Stomach (tissue), 4 donors: ENCODE data around the gene AICDA.

ENCODE experiments used
- CTCF ChIP-seq, 7 experiments: fragments of 450-650 bp in 4 of 7; fragments of 200-600 bp in 3 of 7; sonication (generic) in 3 of 7; IDR thresholded peaks; one replicate each; pipeline ENCODE4 v1.5.1; 2016 to 2019; ENCODE audit warnings: antibody characterized with exemption in 7 of 7, control low read depth in 2 of 7, mild to moderate bottlenecking in 1 of 7
- EP300 ChIP-seq: sonication (generic); formaldehyde crosslinking; IDR thresholded peaks from one replicate; pipeline ENCODE4 v1.6.1; 2017; ENCODE audit warnings: antibody characterized with exemption
- POLR2A ChIP-seq, 4 donors: fragments of 450-650 bp; IDR thresholded peaks; one replicate each; pipeline ENCODE4 v1.6.1; 2016; ENCODE audit warnings: antibody characterized with exemption in 4 of 4, control low read depth in 2 of 4, mild to moderate bottlenecking in 1 of 4, moderate library complexity in 1 of 4
- POLR2AphosphoS5 ChIP-seq, 3 donors: sonication (generic); formaldehyde crosslinking; IDR thresholded peaks; one replicate each; pipeline ENCODE4 v1.6.1; 2016; ENCODE audit warnings: antibody characterized with exemption in 3 of 3

GRCh38 chr12:8593246-8593645 lies 19.4 kb downstream of the AICDA start:
- TF ChIP-seq CTCF (IDR thresholded peaks at IDR 0.05) (no peak), EP300 (no peak), POLR2AphosphoS5 (IDR thresholded peaks at IDR 0.05) (no peak), POLR2A (IDR thresholded peaks at IDR 0.05) (no peak)
